Colonic mucosa (tissue), 4 donors: ENCODE data around the gene CBY1. TPM values are rescaled to one million over a fixed set of nuclear protein-coding genes. Genes with fewer than 3 reads are reported as not detected.

Experiments
- DNase-seq: peaks from one replicate; pipeline ENCODE4 v3.0.0-alpha.2; 2020
- H3K27ac ChIP-seq: fragments of 200-600 bp; one replicate; pipeline ENCODE4 v1.8.0; 2021
- H3K27me3 ChIP-seq: fragments of 200-600 bp; one replicate; pipeline ENCODE4 v1.8.0; 2021
- H3K36me3 ChIP-seq: fragments of 200-600 bp; one replicate; pipeline ENCODE4 v1.8.0; 2021
- H3K4me1 ChIP-seq: fragments of 200-600 bp; one replicate; pipeline ENCODE4 v1.8.0; 2021; ENCODE audit warnings: mild to moderate bottlenecking
- H3K4me3 ChIP-seq: fragments of 200-600 bp; one replicate; pipeline ENCODE4 v1.8.0; 2021
- H3K9ac ChIP-seq, 2 donors: one replicate each; pipeline ENCODE4 v1.7.0; 2013; ENCODE audit warnings: control low read depth in 2 of 2, low read depth in 2 of 2, low read length in 2 of 2
- H3K9me3 ChIP-seq: fragments of 200-600 bp; one replicate; pipeline ENCODE4 v1.8.0; 2021
- CTCF ChIP-seq: fragments of 200-600 bp; IDR thresholded peaks from one replicate; pipeline ENCODE4 v1.8.0; 2022; ENCODE audit warnings: antibody characterized with exemption, mild to moderate bottlenecking
- intact Hi-C: fragments of 100-400 bp; cut with DNase I; formaldehyde crosslinking; loops from one replicate; pipeline ENCODE4 v1.14.1; 2022
- total RNA-seq, 2 donors: library from RNA; stranded (reverse); fragmentation: NEBNext Ultra II Directional in 1 of 2; extraction: Animal tissue kit (Norgen Biotek cat#: 25700) in 1 of 2; gene quantifications; one replicate each; pipeline ENCODE4 v1.2.1, GENCODE V29; 2021
- donor health status: healthy.
- donor health status: DM: no; HTN: no; CAD: no.
- donor health status: DM: no; HTN: no; CAD: no.

The CBY1 gene
- total RNA-seq, 2 donors from 2014 or later: 27.4 to 38.1 TPM

- intact Hi-C loops: no loop called here
- peaks cover 15% of the 10 kb centered on the region for H3K36me3 ChIP-seq
- H3K9ac ChIP-seq: no peak overlapping the region
- H3K9me3 ChIP-seq: no peaks in the 10 kb centered on the region
- H3K4me1 ChIP-seq: no peaks in the 10 kb centered on the region
- TF ChIP-seq CTCF: no peak
- H3K27ac ChIP-seq: no peak overlapping the region
- DNase-seq: no peak
- H3K4me3 ChIP-seq: no peak overlapping the region
- no peaks in the 10 kb centered on the region for H3K27me3 ChIP-seq
These were observed 59.4 kb downstream of the CBY1 start for GRCh38 chr22:38715852-38716251.

- Histone ChIP-seq H3K27me3 (no peaks in the 10 kb centered on the region), H3K36me3 (peaks cover 18% of the 10 kb centered on the region), H3K4me1 (no peaks in the 10 kb centered on the region), H3K9ac (no peak overlapping the region), H3K4me3 (no peak overlapping the region), H3K27ac (no peak overlapping the region), H3K9me3 (no peaks in the 10 kb centered on the region)
- intact Hi-C loops: no loop called here
- no peak for TF ChIP-seq CTCF
- DNase-seq: no peak
These were observed 59.8 kb downstream of the CBY1 start for GRCh38 chr22:38716271-38716670.

GRCh38 chr22:38716826-38717225 lies 60.4 kb downstream of the CBY1 start:
- no peak for DNase-seq
- no peaks in the 10 kb centered on the region for H3K9me3 ChIP-seq
- no peak overlapping the region for H3K4me3 ChIP-seq
- peaks cover 24% of the 10 kb centered on the region for H3K36me3 ChIP-seq
- TF ChIP-seq CTCF: no peak
- H3K27me3 ChIP-seq: no peaks in the 10 kb centered on the region
- intact Hi-C loops: no loop called here
- H3K4me1 ChIP-seq: no peaks in the 10 kb centered on the region
- no peak overlapping the region for H3K27ac ChIP-seq
- H3K9ac ChIP-seq: no peak overlapping the region

- Histone ChIP-seq H3K9me3 (no peaks in the 10 kb centered on the region), H3K4me3 (no peak overlapping the region), H3K4me1 (no peaks in the 10 kb centered on the region), H3K36me3 (peaks cover 25% of the 10 kb centered on the region), H3K27me3 (no peaks in the 10 kb centered on the region), H3K27ac (no peak overlapping the region), H3K9ac (no peak overlapping the region)
- no peak for DNase-seq
- intact Hi-C loops: no loop called here
- TF ChIP-seq CTCF: no peak
These were observed 60.8 kb downstream of the CBY1 start for GRCh38 chr22:38717244-38717643.

GRCh38 chr22:38718414-38718813 lies 62.0 kb downstream of the CBY1 start:
- H3K36me3 ChIP-seq: peaks cover 36% of the 10 kb centered on the region
- peak; percentile 84 for DNase-seq
- H3K4me3 ChIP-seq: no peak overlapping the region
- H3K9ac ChIP-seq: no peak overlapping the region
- TF ChIP-seq CTCF: peak; percentile 69
- intact Hi-C loops: no loop called here
- H3K27ac ChIP-seq: no peak overlapping the region
- no peaks in the 10 kb centered on the region for H3K4me1 ChIP-seq
- H3K9me3 ChIP-seq: no peaks in the 10 kb centered on the region
- H3K27me3 ChIP-seq: no peaks in the 10 kb centered on the region

- Histone ChIP-seq H3K9ac (no peak overlapping the region), H3K27ac (no peak overlapping the region), H3K4me3 (no peak overlapping the region), H3K4me1 (no peaks in the 10 kb centered on the region), H3K9me3 (no peaks in the 10 kb centered on the region), H3K36me3 (peaks cover 38% of the 10 kb centered on the region), H3K27me3 (no peaks in the 10 kb centered on the region)
- intact Hi-C loops: no loop called here
- DNase-seq: no peak
- no peak for TF ChIP-seq CTCF
These were observed 62.8 kb downstream of the CBY1 start for GRCh38 chr22:38719196-38719595.
